ENCODE measurements around the gene ADCY2. TPM values are rescaled to one million over a fixed set of nuclear protein-coding genes. Genes with fewer than 3 reads are reported as not detected.

ADCY2 gene
- total and polyA plus RNA-seq, 9 of the 15 experiments (the other 6 are each of a cell fraction or from before 2014, with no cell fraction given): 0.01 to 0.15 (median 0.03) TPM; not detected in 5

DNA sequence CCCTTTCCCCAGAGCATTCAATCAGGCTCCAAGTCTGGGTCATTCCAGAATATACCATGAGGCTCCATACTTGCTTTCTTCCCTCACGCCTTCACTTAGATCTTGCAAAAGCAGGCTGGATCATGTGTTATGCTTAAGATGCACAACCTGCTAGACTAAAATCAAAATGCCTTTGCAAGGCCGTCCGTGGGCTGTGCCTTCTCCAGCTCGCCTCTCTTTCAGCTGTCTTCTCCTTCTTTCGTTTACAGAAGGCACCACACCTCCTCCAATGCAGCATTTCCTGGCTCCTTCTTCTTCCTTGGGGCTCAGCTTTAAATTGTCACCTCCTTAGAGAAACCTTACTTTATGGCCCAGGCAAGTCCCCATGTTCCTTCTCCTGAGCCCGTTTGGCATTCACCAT is 150.6 kb downstream of the ADCY2 start:
- in situ Hi-C loops (cut with MboI) (no loop called here), intact Hi-C loops (cut with micrococcal nuclease) (no loop called here)
- Histone ChIP-seq H3K27ac (ENCODE audit: extremely low read depth, low read depth, low read length) (no peak overlapping the region), H3K4me2 (ENCODE audit: insufficient read depth, low read length) (no peak overlapping the region), H3K27me3 (ENCODE audit: control insufficient read depth in 2 of 2, insufficient read depth in 2 of 2, low read length in 2 of 2) (no peaks in the 10 kb centered on the region), H2AFZ (ENCODE audit: low read depth, low read length) (no peak overlapping the region), H3K36me3 (ENCODE audit: control insufficient read depth, insufficient read depth, low read length) (no peaks in the 10 kb centered on the region), H3K79me2 (ENCODE audit: control insufficient read depth, insufficient read depth, low read length) (no peaks in the 10 kb centered on the region), H3K4me3 (no peak overlapping the region), H3K4me1 (replicated peaks in 1 of 2; ENCODE audit: control insufficient read depth in 2 of 2, insufficient read depth in 2 of 2, low read length in 2 of 2) (no peaks in the 10 kb centered on the region), H3K9me3 (replicated peaks; ENCODE audit: control insufficient read depth, insufficient read depth, low read depth, low read length) (no peaks in the 10 kb centered on the region), H3K9me1 (ENCODE audit: control insufficient read depth, insufficient read depth, low read length) (no peaks in the 10 kb centered on the region), H3K9ac (ENCODE audit: insufficient read depth in 1 of 2, low read depth in 2 of 2, low read length in 2 of 2) (no peak overlapping the region), H4K20me1 (replicated peaks; ENCODE audit: control insufficient read depth, insufficient read depth, low read length) (no peaks in the 10 kb centered on the region)
- WGBS (ENCODE audit: insufficient coverage, low coverage, missing lambda C conversion rate): 1% methylated on average over 6 of the region's 6 CpGs
- ChIA-PET POLR2A (interaction anchor here (1.2 kb wide), 1 partner anchor 12 kb away, joined by 4 read pairs; no protein-coding TSS in a partner anchor), CTCF (ENCODE audit: low intra/inter-chr PET ratio) (no interaction called here)
- DNase-seq (ENCODE audit: extremely low read depth in 1 of 4, low spot score in 3 of 4) (no peak), FAIRE-seq (no peak), ATAC-seq (no peak)
- BruUV-seq (replicated peaks): no TSS peak
- no peak for TF ChIP-seq PCBP2 (IDR thresholded peaks at IDR 0.05; ENCODE audit: low read depth, low read length, poor library complexity, severe bottlenecking)

DNA sequence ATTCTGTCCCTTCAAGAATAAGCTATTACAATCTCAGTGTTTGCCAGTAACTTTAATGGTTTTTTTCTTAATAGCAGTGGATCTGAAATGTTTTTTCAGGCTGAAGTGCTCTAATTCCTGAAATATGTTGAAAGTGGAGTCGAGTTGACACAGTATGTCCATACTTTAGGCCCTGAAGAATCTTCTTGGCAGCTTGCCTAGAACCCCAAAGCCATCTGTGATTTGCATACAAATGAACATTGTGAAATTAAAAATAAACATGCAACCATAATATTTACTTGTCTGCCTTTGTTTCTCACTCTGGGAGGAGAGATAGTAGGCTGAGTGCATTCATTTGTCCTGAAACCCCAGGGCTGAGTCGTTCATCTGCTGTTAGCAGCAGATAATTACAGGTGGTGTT is 152.7 kb downstream of the ADCY2 start:
- in situ Hi-C loops (cut with MboI) (no loop called here), intact Hi-C loops (cut with micrococcal nuclease) (no loop called here)
- Histone ChIP-seq H3K27ac (ENCODE audit: extremely low read depth, low read depth, low read length) (no peak overlapping the region), H3K36me3 (ENCODE audit: control insufficient read depth, insufficient read depth, low read length) (no peaks in the 10 kb centered on the region), H3K9ac (ENCODE audit: insufficient read depth in 1 of 2, low read depth in 2 of 2, low read length in 2 of 2) (no peak overlapping the region), H3K4me1 (replicated peaks in 1 of 2; ENCODE audit: control insufficient read depth in 2 of 2, insufficient read depth in 2 of 2, low read length in 2 of 2) (no peaks in the 10 kb centered on the region), H3K79me2 (ENCODE audit: control insufficient read depth, insufficient read depth, low read length) (no peaks in the 10 kb centered on the region), H3K27me3 (ENCODE audit: control insufficient read depth in 2 of 2, insufficient read depth in 2 of 2, low read length in 2 of 2) (no peaks in the 10 kb centered on the region), H3K9me1 (ENCODE audit: control insufficient read depth, insufficient read depth, low read length) (no peaks in the 10 kb centered on the region), H3K4me3 (no peak overlapping the region), H3K4me2 (ENCODE audit: insufficient read depth, low read length) (no peak overlapping the region), H3K9me3 (replicated peaks; ENCODE audit: control insufficient read depth, insufficient read depth, low read depth, low read length) (no peaks in the 10 kb centered on the region), H2AFZ (ENCODE audit: low read depth, low read length) (no peak overlapping the region), H4K20me1 (replicated peaks; ENCODE audit: control insufficient read depth, insufficient read depth, low read length) (no peaks in the 10 kb centered on the region)
- 0% methylated on average over 2 of the region's 2 CpGs for WGBS (ENCODE audit: insufficient coverage, low coverage, missing lambda C conversion rate)
- ATAC-seq: no peak
- TF ChIP-seq L3MBTL2 (IDR thresholded peaks at IDR 0.05) (no peak), ZNF175 (CRISPR knock-in tag; IDR thresholded peaks at IDR 0.05; ENCODE audit: low read depth) (no peak), GABPB2 (CRISPR knock-in tag; conservative IDR thresholded peaks at IDR 0.05) (no peak), PHF21A (IDR thresholded peaks at IDR 0.05; ENCODE audit: borderline replicate concordance, low read depth) (no peak), TCF7L2 (IDR thresholded peaks at IDR 0.05; ENCODE audit: low read depth, low read length) (no peak)
- TF ChIP-seq, protein P1, sequence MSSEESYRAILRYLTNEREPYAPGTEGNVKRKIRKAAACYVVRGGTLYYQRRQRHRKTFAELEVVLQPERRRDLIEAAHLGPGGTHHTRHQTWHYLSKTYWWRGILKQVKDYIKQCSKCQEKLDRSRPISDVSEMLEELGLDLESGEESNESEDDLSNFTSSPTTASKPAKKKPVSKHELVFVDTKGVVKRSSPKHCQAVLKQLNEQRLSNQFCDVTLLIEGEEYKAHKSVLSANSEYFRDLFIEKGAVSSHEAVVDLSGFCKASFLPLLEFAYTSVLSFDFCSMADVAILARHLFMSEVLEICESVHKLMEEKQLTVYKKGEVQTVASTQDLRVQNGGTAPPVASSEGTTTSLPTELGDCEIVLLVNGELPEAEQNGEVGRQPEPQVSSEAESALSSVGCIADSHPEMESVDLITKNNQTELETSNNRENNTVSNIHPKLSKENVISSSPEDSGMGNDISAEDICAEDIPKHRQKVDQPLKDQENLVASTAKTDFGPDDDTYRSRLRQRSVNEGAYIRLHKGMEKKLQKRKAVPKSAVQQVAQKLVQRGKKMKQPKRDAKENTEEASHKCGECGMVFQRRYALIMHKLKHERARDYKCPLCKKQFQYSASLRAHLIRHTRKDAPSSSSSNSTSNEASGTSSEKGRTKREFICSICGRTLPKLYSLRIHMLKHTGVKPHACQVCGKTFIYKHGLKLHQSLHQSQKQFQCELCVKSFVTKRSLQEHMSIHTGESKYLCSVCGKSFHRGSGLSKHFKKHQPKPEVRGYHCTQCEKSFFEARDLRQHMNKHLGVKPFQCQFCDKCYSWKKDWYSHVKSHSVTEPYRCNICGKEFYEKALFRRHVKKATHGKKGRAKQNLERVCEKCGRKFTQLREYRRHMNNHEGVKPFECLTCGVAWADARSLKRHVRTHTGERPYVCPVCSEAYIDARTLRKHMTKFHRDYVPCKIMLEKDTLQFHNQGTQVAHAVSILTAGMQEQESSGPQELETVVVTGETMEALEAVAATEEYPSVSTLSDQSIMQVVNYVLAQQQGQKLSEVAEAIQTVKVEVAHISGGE (CRISPR knock-in tag; IDR thresholded peaks at IDR 0.05): no peak
- no TSS peak for BruUV-seq (replicated peaks)
- CTCF ChIA-PET (ENCODE audit: low intra/inter-chr PET ratio): no interaction called here
- POLR2A ChIA-PET: no interaction called here
- no peak for FAIRE-seq
- DNase-seq (ENCODE audit: extremely low read depth in 1 of 4, low spot score in 3 of 4): no peak

Measured in K562 (cell line).